Lower leg skin (tissue), 4 donors: ENCODE measurements around the gene NKAIN2. TPM values are rescaled to one million over a fixed set of nuclear protein-coding genes. Genes with fewer than 3 reads are reported as not detected.

Source experiments
- DNase-seq, 2 donors: peaks; one replicate each; pipeline ENCODE4 v3.0.0-alpha.2; 2019; ENCODE audit warnings: low spot score in 2 of 2
- H3K4me3 ChIP-seq: fragments of 200-600 bp; sonication (generic); 2 replicates; pipeline ENCODE4 v1.5.1; 2017; ENCODE audit warnings: mild to moderate bottlenecking, low read depth; ENCODE audit not compliant: poor library complexity, severe bottlenecking
- CTCF ChIP-seq, 3 donors: fragments of 450-650 bp; IDR thresholded peaks; one replicate each; pipeline ENCODE4 v1.5.1; 2016; ENCODE audit warnings: antibody characterized with exemption in 3 of 3, mild to moderate bottlenecking in 3 of 3, moderate library complexity in 2 of 3
- POLR2A ChIP-seq, 2 donors: fragments of 450-650 bp; IDR thresholded peaks; one replicate each; pipeline ENCODE4 v1.6.1; 2016 to 2017; ENCODE audit warnings: antibody characterized with exemption in 2 of 2, mild to moderate bottlenecking in 1 of 2, moderate library complexity in 1 of 2
- WGBS, 2 donors: methylation state at CpG; one replicate each; pipeline ENCODE4 v1.1.5; 2018; 5-methylcytosine and 5-hydroxymethylcytosine counted together
- intact Hi-C: fragments of 100-400 bp; cut with DNase I; formaldehyde crosslinking; loops from one replicate; pipeline ENCODE4 v1.15.0; 2023; ENCODE audit warnings: low total_unique reads
- total RNA-seq, 4 donors: library from RNA; depleted of rRNA; stranded (reverse); fragments of >200 nt; gene quantifications; one replicate each; pipeline ENCODE4 v1.1.0, GENCODE V29; 2016

Gene NKAIN2
- total RNA-seq, 4 donors from 2014 or later: 0.37 TPM; not detected in 3

- 36 to 45% methylated on average over 3 of the region's 3 CpGs for WGBS, 2 donors
- no peak for TF ChIP-seq CTCF (IDR thresholded peaks at IDR 0.05)
- TF ChIP-seq POLR2A (IDR thresholded peaks at IDR 0.05): no peak
- intact Hi-C loops: loop anchor here (5.0 kb wide), 1 partner anchor 1523 kb away; no protein-coding TSS in a partner anchor
- DNase-seq: no peak
- no peak overlapping the region for H3K4me3 ChIP-seq
These were observed 25.8 kb downstream of the NKAIN2 start for GRCh38 chr6:123829302-123829953.

GRCh38 chr6:123830120-123830519, 26.5 kb downstream of the NKAIN2 start:
- DNase-seq: no peak
- no peak overlapping the region for H3K4me3 ChIP-seq
- 13 to 17% methylated on average over 3 of the region's 3 CpGs for WGBS, 2 donors
- intact Hi-C loops: no loop called here
- TF ChIP-seq CTCF (IDR thresholded peaks at IDR 0.05) (no peak), POLR2A (IDR thresholded peaks at IDR 0.05) (no peak)

GRCh38 chr6:123838505-123839234, 35.0 kb downstream of the NKAIN2 start:
- no peak overlapping the region for H3K4me3 ChIP-seq
- WGBS, 2 donors: 51 to 55% methylated on average over 8 of the region's 8 CpGs
- no peak for TF ChIP-seq POLR2A (IDR thresholded peaks at IDR 0.05)
- TF ChIP-seq CTCF (IDR thresholded peaks at IDR 0.05): no peak

GRCh38 chr6:123841067-123841896, 37.6 kb downstream of the NKAIN2 start:
- WGBS, 2 donors: 35 to 38% methylated on average over 6 of the region's 6 CpGs
- TF ChIP-seq POLR2A (IDR thresholded peaks at IDR 0.05) (no peak), CTCF (IDR thresholded peaks at IDR 0.05) (no peak)
- no peak for DNase-seq

More at GRCh38 chr6:123838505-123839234, 35.0 kb downstream of the NKAIN2 start:
- no peak for DNase-seq
- intact Hi-C loops: no loop called here

GRCh38 chr6:123844011-123844410, 40.3 kb downstream of the NKAIN2 start:
- 79 to 86% methylated on average over 5 of the region's 5 CpGs for WGBS, 2 donors
- intact Hi-C loops: no loop called here
- no peak for DNase-seq
- TF ChIP-seq POLR2A (IDR thresholded peaks at IDR 0.05) (no peak), CTCF (IDR thresholded peaks at IDR 0.05) (no peak)
- H3K4me3 ChIP-seq: no peak overlapping the region

More at GRCh38 chr6:123841067-123841896, 37.6 kb downstream of the NKAIN2 start:
- H3K4me3 ChIP-seq: no peak overlapping the region
- intact Hi-C loops: no loop called here
